Central memory CD8-positive, alpha-beta T cell (primary cell): ENCODE measurements around the gene PSMD13.

ENCODE experiments used
- ATAC-seq: fragments of 150-1000 bp; cut with Tn5 transposase; replicated peaks from 2 replicates; pipeline ENCODE4 v1.10.0; 2022; ENCODE audit warnings: mild to moderate bottlenecking, moderate FRiP score, moderate number of reproducible peaks; ENCODE audit not compliant: poor library complexity, severe bottlenecking; ENCODE audit errors: extremely low read depth
- DNase-seq, 2 donors: peaks; one replicate each; pipeline ENCODE4 v3.0.0; 2021; ENCODE audit warnings: low spot score in 2 of 2
- H3K27ac Mint-ChIP-seq: one replicate; pipeline ENCODE4 v1.8.0; 2022; ENCODE audit warnings: low read depth, mild to moderate bottlenecking, moderate library complexity, mixed read lengths
- H3K27me3 Mint-ChIP-seq: one replicate; pipeline ENCODE4 v1.8.0; 2022; ENCODE audit warnings: mixed read lengths
- H3K36me3 Mint-ChIP-seq: one replicate; pipeline ENCODE4 v1.8.0; 2022; ENCODE audit warnings: mild to moderate bottlenecking, moderate library complexity, mixed read lengths; ENCODE audit not compliant: insufficient read depth
- H3K4me1 Mint-ChIP-seq: one replicate; pipeline ENCODE4 v1.8.0; 2022; ENCODE audit warnings: mixed read lengths
- H3K4me3 Mint-ChIP-seq: one replicate; pipeline ENCODE4 v1.8.0; 2022; ENCODE audit warnings: mild to moderate bottlenecking, moderate library complexity, mixed read lengths
- H3K9me3 Mint-ChIP-seq: one replicate; pipeline ENCODE4 v1.8.0; 2022; ENCODE audit warnings: mixed read lengths

PSMD13 gene

GRCh38 chr11:293852-294661 is 57.3 kb downstream of the PSMD13 start:
- Mint-ChIP-seq H3K36me3 (peaks cover 20% of the 10 kb centered on the region), H3K4me1 (peaks cover 36% of the 10 kb centered on the region), H3K9me3 (no peaks in the 10 kb centered on the region), H3K27me3 (no peaks in the 10 kb centered on the region), H3K4me3 (no peak overlapping the region), H3K27ac (no peak overlapping the region)
- ATAC-seq (no peak), DNase-seq (no peak)

- Mint-ChIP-seq H3K36me3 (peaks cover 19% of the 10 kb centered on the region), H3K4me1 (peaks cover 31% of the 10 kb centered on the region), H3K27ac (no peak overlapping the region), H3K9me3 (no peaks in the 10 kb centered on the region), H3K27me3 (no peaks in the 10 kb centered on the region), H3K4me3 (no peak overlapping the region)
- ATAC-seq (no peak), DNase-seq (no peak)
Observed at GRCh38 chr11:294780-295179, 58.0 kb downstream of the PSMD13 start.

- H3K9me3 Mint-ChIP-seq: no peaks in the 10 kb centered on the region
- no peak overlapping the region for H3K27ac Mint-ChIP-seq
- H3K27me3 Mint-ChIP-seq: no peaks in the 10 kb centered on the region
- no peak overlapping the region for H3K4me3 Mint-ChIP-seq
- DNase-seq (no peak), ATAC-seq (no peak)
- H3K4me1 Mint-ChIP-seq: peaks cover 23% of the 10 kb centered on the region
- H3K36me3 Mint-ChIP-seq: peaks cover 16% of the 10 kb centered on the region
Observed at GRCh38 chr11:295351-296170, 58.8 kb downstream of the PSMD13 start.

- Mint-ChIP-seq H3K4me3 (no peak overlapping the region), H3K27ac (no peak overlapping the region), H3K27me3 (no peaks in the 10 kb centered on the region), H3K4me1 (peaks cover 15% of the 10 kb centered on the region), H3K36me3 (peaks cover 12% of the 10 kb centered on the region), H3K9me3 (no peaks in the 10 kb centered on the region)
- DNase-seq (no peak), ATAC-seq (no peak)
Observed at GRCh38 chr11:296171-297050, 59.6 kb downstream of the PSMD13 start.

GRCh38 chr11:297051-297585 is 60.3 kb downstream of the PSMD13 start:
- H3K27me3 Mint-ChIP-seq: no peaks in the 10 kb centered on the region
- H3K36me3 Mint-ChIP-seq: peaks cover 10% of the 10 kb centered on the region
- H3K4me3 Mint-ChIP-seq: peak overlapping the region; percentile 63
- ATAC-seq (peak; percentile 29), DNase-seq (no peak)
- no peaks in the 10 kb centered on the region for H3K9me3 Mint-ChIP-seq
- peaks cover 13% of the 10 kb centered on the region for H3K4me1 Mint-ChIP-seq
- H3K27ac Mint-ChIP-seq: peak overlapping the region; percentile 36

- DNase-seq (no peak), ATAC-seq (peak; percentile 57)
- Mint-ChIP-seq H3K27ac (peak overlapping the region; percentile 36), H3K27me3 (no peaks in the 10 kb centered on the region), H3K36me3 (peaks cover 9% of the 10 kb centered on the region), H3K9me3 (no peaks in the 10 kb centered on the region), H3K4me1 (peaks cover 15% of the 10 kb centered on the region), H3K4me3 (peak overlapping the region; percentile 63)
Observed at GRCh38 chr11:297586-298405, 61.0 kb downstream of the PSMD13 start.

GRCh38 chr11:298406-299065 is 61.8 kb downstream of the PSMD13 start:
- Mint-ChIP-seq H3K4me3 (no peak overlapping the region), H3K27ac (no peak overlapping the region), H3K36me3 (peaks cover 9% of the 10 kb centered on the region), H3K9me3 (no peaks in the 10 kb centered on the region), H3K27me3 (no peaks in the 10 kb centered on the region), H3K4me1 (peaks cover 18% of the 10 kb centered on the region)
- DNase-seq: no peak
- no peak for ATAC-seq

GRCh38 chr11:299081-299891 is 62.5 kb downstream of the PSMD13 start, which contains the start of gene IFITM5:
Gene IFITM5, minus strand, starts transcription at chr11:299526. Its CDS starts 36 bp downstream, at chr11:299490.
- peaks cover 9% of the 10 kb centered on the region for H3K36me3 Mint-ChIP-seq
- no peak within 1 kb of the TSS for H3K4me3 Mint-ChIP-seq
- no peaks in the 10 kb centered on the region for H3K9me3 Mint-ChIP-seq
- DNase-seq (no peak), ATAC-seq (no peak)
- H3K27ac Mint-ChIP-seq: no peak within 1 kb of the TSS
- peaks cover 18% of the 10 kb centered on the region for H3K4me1 Mint-ChIP-seq
- no peaks in the 10 kb centered on the region for H3K27me3 Mint-ChIP-seq

GRCh38 chr11:299951-300735 is 63.4 kb downstream of the PSMD13 start:
- ATAC-seq (no peak), DNase-seq (no peak)
- Mint-ChIP-seq H3K4me3 (no peak overlapping the region), H3K4me1 (peaks cover 18% of the 10 kb centered on the region), H3K9me3 (no peaks in the 10 kb centered on the region), H3K27me3 (no peaks in the 10 kb centered on the region), H3K27ac (no peak overlapping the region), H3K36me3 (peaks cover 6% of the 10 kb centered on the region)
